Chondrocyte (in vitro differentiated cells): ENCODE results near the gene TEDC1. TPM values are rescaled to one million over a fixed set of nuclear protein-coding genes. Genes with fewer than 3 reads are reported as not detected.
A peak's percentile ranks its signal among the peaks of the same experiment; 100 is the strongest.

Experiments
- DNase-seq: peaks from one replicate; pipeline ENCODE4 v3.0.0; 2021; ENCODE audit warnings: mixed read lengths, low spot score
- H3K27ac Mint-ChIP-seq: one replicate; pipeline ENCODE4 v1.8.0; 2021; ENCODE audit warnings: mild to moderate bottlenecking, moderate library complexity, mixed read lengths; ENCODE audit not compliant: unreplicated experiment
- H3K27me3 Mint-ChIP-seq: 2 replicates; pipeline ENCODE4 v1.8.0; 2021; ENCODE audit warnings: low read depth, mixed read lengths
- H3K36me3 Mint-ChIP-seq: 2 replicates; pipeline ENCODE4 v1.8.0; 2021; ENCODE audit warnings: low read depth, mixed read lengths
- H3K4me1 Mint-ChIP-seq: 2 replicates; pipeline ENCODE4 v1.8.0; 2021; ENCODE audit warnings: low read depth, mild to moderate bottlenecking, mixed read lengths
- H3K4me3 Mint-ChIP-seq: one replicate; pipeline ENCODE4 v1.8.0; 2021; ENCODE audit warnings: mild to moderate bottlenecking, moderate library complexity, mixed read lengths; ENCODE audit not compliant: unreplicated experiment
- H3K9me3 Mint-ChIP-seq: 2 replicates; pipeline ENCODE4 v1.8.0; 2021; ENCODE audit warnings: low read depth, mixed read lengths
- total RNA-seq: library from RNA; stranded (reverse); gene quantifications from 3 replicates; pipeline ENCODE4 v1.2.1, GENCODE V29; 2021
- TF ChIP-seq, protein P1 (sequence below): fragments of 200-600 bp; sonication (generic); IDR thresholded peaks from 2 replicates; pipeline ENCODE4 v1.5.0; 2021; ENCODE audit warnings: antibody characterized with exemption, mild to moderate bottlenecking, moderate library complexity

TEDC1 gene
- total RNA-seq, 1 donor from 2014 or later: 12.9 TPM

DNA sequence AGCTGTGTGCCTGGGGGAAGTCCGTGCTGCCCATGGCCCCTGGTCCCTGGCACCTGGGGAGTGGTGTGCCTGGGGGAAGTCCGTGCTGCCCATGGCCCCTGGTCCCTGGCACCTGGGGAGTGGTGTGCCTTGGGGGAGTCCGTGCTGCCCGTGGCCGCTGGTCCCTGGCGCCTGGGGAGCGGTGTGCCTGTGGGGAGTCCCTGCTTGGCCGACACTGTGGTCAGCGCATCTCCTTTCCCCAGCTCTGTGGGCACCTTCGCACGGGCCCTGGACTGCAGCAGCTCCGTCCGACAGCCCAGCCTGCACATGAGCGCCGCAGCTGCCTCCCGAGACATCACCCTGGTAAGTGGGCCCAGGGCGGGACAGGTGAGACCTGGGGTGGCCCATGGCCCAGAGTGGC is 30.9 kb upstream of the TEDC1 start:
- Mint-ChIP-seq H3K9me3 (no peaks in the 10 kb centered on the region), H3K4me1 (no peaks in the 10 kb centered on the region), H3K36me3 (peaks cover 10% of the 10 kb centered on the region), H3K27ac (no peak overlapping the region), H3K27me3 (no peaks in the 10 kb centered on the region), H3K4me3 (no peak overlapping the region)
- TF ChIP-seq, protein P1, sequence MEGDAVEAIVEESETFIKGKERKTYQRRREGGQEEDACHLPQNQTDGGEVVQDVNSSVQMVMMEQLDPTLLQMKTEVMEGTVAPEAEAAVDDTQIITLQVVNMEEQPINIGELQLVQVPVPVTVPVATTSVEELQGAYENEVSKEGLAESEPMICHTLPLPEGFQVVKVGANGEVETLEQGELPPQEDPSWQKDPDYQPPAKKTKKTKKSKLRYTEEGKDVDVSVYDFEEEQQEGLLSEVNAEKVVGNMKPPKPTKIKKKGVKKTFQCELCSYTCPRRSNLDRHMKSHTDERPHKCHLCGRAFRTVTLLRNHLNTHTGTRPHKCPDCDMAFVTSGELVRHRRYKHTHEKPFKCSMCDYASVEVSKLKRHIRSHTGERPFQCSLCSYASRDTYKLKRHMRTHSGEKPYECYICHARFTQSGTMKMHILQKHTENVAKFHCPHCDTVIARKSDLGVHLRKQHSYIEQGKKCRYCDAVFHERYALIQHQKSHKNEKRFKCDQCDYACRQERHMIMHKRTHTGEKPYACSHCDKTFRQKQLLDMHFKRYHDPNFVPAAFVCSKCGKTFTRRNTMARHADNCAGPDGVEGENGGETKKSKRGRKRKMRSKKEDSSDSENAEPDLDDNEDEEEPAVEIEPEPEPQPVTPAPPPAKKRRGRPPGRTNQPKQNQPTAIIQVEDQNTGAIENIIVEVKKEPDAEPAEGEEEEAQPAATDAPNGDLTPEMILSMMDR: no peak
- no peak for DNase-seq

DNA sequence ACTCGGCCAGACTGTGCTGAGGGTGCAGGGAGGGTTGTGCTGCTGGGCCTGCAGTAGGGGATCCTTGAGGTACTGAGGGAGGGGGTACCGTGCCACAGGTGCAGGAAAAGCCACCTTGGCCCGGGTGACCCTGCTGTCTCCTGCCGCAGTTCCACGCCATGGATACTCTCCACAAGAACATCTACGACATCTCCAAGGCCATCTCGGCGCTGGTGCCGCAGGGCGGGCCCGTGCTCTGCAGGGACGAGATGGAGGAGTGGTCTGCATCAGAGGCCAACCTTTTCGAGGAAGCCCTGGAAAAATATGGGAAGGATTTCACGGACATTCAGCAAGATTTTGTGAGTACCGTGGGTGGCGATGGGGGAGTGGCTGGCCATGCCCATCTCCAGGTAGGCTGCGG is 30.4 kb upstream of the TEDC1 start:
- Mint-ChIP-seq H3K9me3 (no peaks in the 10 kb centered on the region), H3K27me3 (no peaks in the 10 kb centered on the region)

DNA sequence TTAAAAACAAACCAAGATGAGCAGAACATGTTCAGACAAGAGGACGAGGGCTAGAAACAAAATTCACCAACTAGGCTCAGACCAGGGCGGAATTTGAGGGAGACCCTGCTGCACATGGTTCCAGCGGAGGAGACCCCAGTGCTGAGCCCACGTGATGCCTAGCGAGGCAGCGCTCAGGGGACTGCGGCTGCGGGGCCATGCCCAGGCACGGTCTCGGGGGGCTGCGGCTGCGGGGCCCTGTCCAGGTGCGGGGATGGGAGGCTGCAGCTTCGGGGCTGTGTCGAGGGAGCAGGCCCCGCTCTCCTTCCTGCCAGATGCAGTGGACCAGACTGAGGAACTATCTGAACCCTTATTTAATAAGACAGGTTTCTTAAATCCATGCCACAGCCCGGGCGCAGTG is 29.1 kb upstream of the TEDC1 start:
- DNase-seq: no peak
- Mint-ChIP-seq H3K27ac (no peak overlapping the region), H3K27me3 (no peaks in the 10 kb centered on the region), H3K36me3 (peaks cover 6% of the 10 kb centered on the region), H3K4me1 (peaks cover 7% of the 10 kb centered on the region), H3K4me3 (no peak overlapping the region), H3K9me3 (no peaks in the 10 kb centered on the region)
- TF ChIP-seq, protein P1: no peak

More for the DNA sequence above, 30.4 kb upstream of the TEDC1 start:
- Mint-ChIP-seq H3K27ac (no peak overlapping the region), H3K4me1 (peaks cover 5% of the 10 kb centered on the region), H3K36me3 (peaks cover 8% of the 10 kb centered on the region), H3K4me3 (no peak overlapping the region)
- TF ChIP-seq, protein P1: no peak
- no peak for DNase-seq

DNA sequence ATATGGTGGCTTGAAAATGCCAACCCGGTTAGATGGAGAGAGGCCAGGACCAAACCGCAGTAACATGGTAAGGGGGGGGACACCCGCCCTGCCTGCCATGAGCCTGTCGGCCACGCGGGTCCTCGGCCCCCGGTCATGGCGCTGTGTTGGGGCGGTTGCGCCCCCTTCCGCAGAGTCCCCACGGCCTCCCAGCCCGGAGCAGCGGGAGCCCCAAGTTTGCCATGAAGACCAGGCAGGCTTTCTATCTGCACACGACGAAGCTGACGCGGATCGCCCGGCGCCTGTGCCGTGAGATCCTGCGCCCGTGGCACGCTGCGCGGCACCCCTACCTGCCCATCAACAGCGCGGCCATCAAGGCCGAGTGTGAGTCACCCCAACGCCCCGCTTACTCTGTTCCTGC is 26.5 kb upstream of the TEDC1 start:
- Mint-ChIP-seq H3K9me3 (no peaks in the 10 kb centered on the region), H3K27me3 (no peaks in the 10 kb centered on the region), H3K4me3 (no peak overlapping the region), H3K36me3 (peaks cover 6% of the 10 kb centered on the region), H3K27ac (no peak overlapping the region), H3K4me1 (peaks cover 7% of the 10 kb centered on the region)
- no peak for DNase-seq
- TF ChIP-seq, protein P1: no peak

DNA sequence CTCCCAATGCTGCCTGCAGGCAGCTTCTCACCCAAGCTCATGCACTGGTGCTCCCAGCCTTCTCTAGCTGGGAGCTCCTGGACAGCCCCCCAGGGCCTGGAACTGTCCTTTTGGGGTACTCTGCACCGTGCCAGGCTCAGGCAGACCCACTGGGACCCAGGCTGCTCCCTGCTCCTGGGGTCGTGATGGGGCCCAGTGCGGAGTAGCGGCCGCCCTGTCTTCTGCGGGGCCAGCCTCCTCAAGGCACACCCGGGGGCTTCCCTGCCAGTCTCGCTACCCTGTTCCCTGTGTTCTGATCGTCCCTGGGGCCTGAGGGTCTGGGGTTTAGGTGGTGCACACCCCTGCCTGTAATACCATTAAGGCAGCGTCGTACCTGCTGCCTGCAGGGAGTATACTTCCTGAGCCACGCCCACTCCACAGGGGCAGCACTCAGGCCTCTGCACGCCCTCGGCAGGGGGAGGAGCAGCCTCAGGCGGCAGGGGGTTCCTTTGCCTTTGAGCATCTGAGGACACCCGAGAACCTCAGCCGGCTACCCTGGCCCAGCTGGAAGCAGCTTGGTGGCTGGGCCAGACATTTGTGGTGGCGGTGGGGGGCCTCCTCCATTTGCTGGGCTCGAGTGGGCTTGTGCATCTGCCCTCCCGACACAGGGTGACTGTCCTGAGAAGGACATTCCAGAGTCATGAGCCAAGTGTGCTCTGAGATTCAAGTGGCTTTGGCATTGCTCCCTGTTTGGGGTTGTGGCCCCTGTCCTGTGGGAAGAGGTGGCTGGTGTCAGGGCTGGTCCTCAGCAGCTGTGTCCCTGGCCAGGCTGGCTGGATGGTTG is 25.6 kb upstream of the TEDC1 start:
- H3K9me3 Mint-ChIP-seq: no peaks in the 10 kb centered on the region
- TF ChIP-seq, protein P1: no peak
- H3K27me3 Mint-ChIP-seq: no peaks in the 10 kb centered on the region
- H3K27ac Mint-ChIP-seq: peak overlapping the region; percentile 8
- no peak overlapping the region for H3K4me3 Mint-ChIP-seq
- DNase-seq: no peak
- H3K36me3 Mint-ChIP-seq: peaks cover 6% of the 10 kb centered on the region
- H3K4me1 Mint-ChIP-seq: peaks cover 7% of the 10 kb centered on the region
